ENCODE measurements around the gene INPP5K.
"Not testable (repeated sequence)": the region's sequence is repeated elsewhere in the genome, so short reads cannot be mapped to it uniquely, and the experiment has no call there.

Gene INPP5K

GRCh38 chr17:1464186-1464585, 52.2 kb downstream of the INPP5K start:
- no peak for DNase-seq (ENCODE audit: low spot score)

GRCh38 chr17:1462164-1463112, 54.0 kb downstream of the INPP5K start:
- DNase-seq (ENCODE audit: low spot score), result no peak

GRCh38 chr17:1461198-1461944, 55.0 kb downstream of the INPP5K start:
- no peak for DNase-seq (ENCODE audit: low spot score)

GRCh38 chr17:1460233-1460632, 56.2 kb downstream of the INPP5K start:
- DNase-seq (ENCODE audit: low spot score), result peak; percentile 33

GRCh38 chr17:1455797-1456599, 60.4 kb downstream of the INPP5K start, which contains the start of gene CRK:
TSS of gene CRK (minus strand) at chr17:1456232. CDS start at chr17:1456117, 115 bp downstream.
- peak; percentile 100 for DNase-seq (ENCODE audit: low spot score)

- peak; percentile 83 for DNase-seq (ENCODE audit: low spot score)
Measured at GRCh38 chr17:1455291-1455796, 61.1 kb downstream of the INPP5K start.

GRCh38 chr17:1454541-1454940, 61.9 kb downstream of the INPP5K start:
- DNase-seq (ENCODE audit: low spot score), result no peak

GRCh38 chr17:1453694-1454093, 62.7 kb downstream of the INPP5K start:
- not testable (repeated sequence) for DNase-seq (ENCODE audit: low spot score)

GRCh38 chr17:1452836-1453235, 63.6 kb downstream of the INPP5K start:
- DNase-seq (ENCODE audit: low spot score), result no peak

GRCh38 chr17:1450261-1450660, 66.2 kb downstream of the INPP5K start:
- DNase-seq (ENCODE audit: low spot score), result not testable (repeated sequence)

GRCh38 chr17:1449412-1449967, 66.9 kb downstream of the INPP5K start:
- no peak for DNase-seq (ENCODE audit: low spot score)

GRCh38 chr17:1447052-1447451, 69.4 kb downstream of the INPP5K start:
- no peak for DNase-seq (ENCODE audit: low spot score)

GRCh38 chr17:1446201-1446600, 70.2 kb downstream of the INPP5K start:
- DNase-seq (ENCODE audit: low spot score), result no peak

- DNase-seq (ENCODE audit: low spot score), result not testable (repeated sequence)
Measured at GRCh38 chr17:1445695-1446094, 70.7 kb downstream of the INPP5K start.
